ENCODE measurements around the gene SEMA6B.
"Not testable (repeated sequence)": the region's sequence is repeated elsewhere in the genome, so short reads cannot be mapped to it uniquely, and the experiment has no call there.

The SEMA6B gene

GRCh38 chr19:4571305-4571917 lies 11.9 kb upstream of the SEMA6B start:
- no peak for DNase-seq (ENCODE audit: low read depth)

GRCh38 chr19:4570916-4571304 lies 11.4 kb upstream of the SEMA6B start:
- DNase-seq (ENCODE audit: low read depth), result no peak

GRCh38 chr19:4570402-4570801 lies 10.9 kb upstream of the SEMA6B start:
- DNase-seq (ENCODE audit: low read depth), result no peak

- no peak for DNase-seq (ENCODE audit: low read depth)
Observed at GRCh38 chr19:4568886-4569285, 9.4 kb upstream of the SEMA6B start.

GRCh38 chr19:4567584-4568071 lies 8.1 kb upstream of the SEMA6B start:
- peak; percentile 24 for DNase-seq (ENCODE audit: low read depth)

GRCh38 chr19:4566402-4567051 lies 7.0 kb upstream of the SEMA6B start:
- no peak for DNase-seq (ENCODE audit: low read depth)

GRCh38 chr19:4563562-4563961 lies 4.1 kb upstream of the SEMA6B start:
- DNase-seq (ENCODE audit: low read depth), result not testable (repeated sequence)

- not testable (repeated sequence) for DNase-seq (ENCODE audit: low read depth)
Observed at GRCh38 chr19:4562085-4562484, 2.6 kb upstream of the SEMA6B start.

GRCh38 chr19:4557971-4558941 lies 1.2 kb downstream of the SEMA6B start:
- DNase-seq (ENCODE audit: low read depth), result no peak

- no peak for DNase-seq (ENCODE audit: low read depth)
Observed at GRCh38 chr19:4557144-4557970, 2.1 kb downstream of the SEMA6B start.

GRCh38 chr19:4556597-4557127 lies 2.8 kb downstream of the SEMA6B start:
- DNase-seq (ENCODE audit: low read depth), result no peak

- no peak for DNase-seq (ENCODE audit: low read depth)
Observed at GRCh38 chr19:4555657-4556561, 3.6 kb downstream of the SEMA6B start.

GRCh38 chr19:4554717-4555116 lies 4.8 kb downstream of the SEMA6B start:
- DNase-seq (ENCODE audit: low read depth), result no peak

- DNase-seq (ENCODE audit: low read depth), result no peak
Observed at GRCh38 chr19:4553775-4554174, 5.7 kb downstream of the SEMA6B start.

- DNase-seq (ENCODE audit: low read depth), result no peak
Observed at GRCh38 chr19:4553092-4553695, 6.3 kb downstream of the SEMA6B start.

- DNase-seq (ENCODE audit: low read depth), result no peak
Observed at GRCh38 chr19:4552525-4552819, 7.0 kb downstream of the SEMA6B start.

GRCh38 chr19:4550479-4551050 lies 8.9 kb downstream of the SEMA6B start:
- no peak for DNase-seq (ENCODE audit: low read depth)

GRCh38 chr19:4550018-4550417 lies 9.5 kb downstream of the SEMA6B start:
- DNase-seq (ENCODE audit: low read depth), result no peak

GRCh38 chr19:4548238-4548584 lies 11.3 kb downstream of the SEMA6B start:
- DNase-seq (ENCODE audit: low read depth), result no peak
